H1 (cell line): ENCODE data around the gene SMIM44. TPM values are rescaled to one million over a fixed set of nuclear protein-coding genes. Genes with fewer than 3 reads are reported as not detected.
A peak's percentile ranks its signal among the peaks of the same experiment; 100 is the strongest.

Experiments used
- CTCF ChIA-PET: fragments of 300-600 bp; sonication (Branson Sonifier 250); formaldehyde crosslinking; loops from one replicate; lab custom pipeline; 2021; ENCODE audit not compliant: partially characterized antibody; lab: Charles Lee
- POLR2A ChIA-PET: fragments of 300-600 bp; sonication (Branson Sonifier 250); formaldehyde crosslinking; loops from one replicate; lab custom pipeline; 2021; ENCODE audit warnings: inconsistent platforms; ENCODE audit not compliant: partially characterized antibody; lab: Charles Lee
- DNase-seq, 2 experiments: peaks; one replicate each; pipeline versions ENCODE4 v3.0.0 to v3.0.0-alpha.2; 2010 to 2022; ENCODE audit warnings: low spot score in 2 of 2, low read depth in 1 of 2, mixed read lengths in 1 of 2
- FAIRE-seq: peaks from 2 replicates; lab custom pipeline; 2011; peaks lifted over from hg19 to GRCh38; lab: Jason Lieb, UNC
- H2AFZ ChIP-seq: 2 replicates; pipeline ENCODE4 v1.8.1; 2012; ENCODE audit warnings: low read length, inconsistent platforms
- H2AK5ac ChIP-seq: 2 replicates; pipeline ENCODE4 v1.6.1; 2013; ENCODE audit warnings: low read depth, low read length
- H2BK120ac ChIP-seq: replicated peaks from 2 replicates; pipeline ENCODE3; 2013; ENCODE audit warnings: low read depth, low read length, inconsistent platforms
- H2BK12ac ChIP-seq: 2 replicates; pipeline ENCODE4 v1.6.1; 2013; ENCODE audit warnings: low read depth, low read length
- H2BK15ac ChIP-seq: 2 replicates; pipeline ENCODE4 v1.6.1; 2013; ENCODE audit warnings: low read length
- H2BK20ac ChIP-seq: 2 replicates; pipeline ENCODE4 v1.6.1; 2013; ENCODE audit warnings: low read length
- H2BK5ac ChIP-seq: 2 replicates; pipeline ENCODE4 v1.6.1; 2013; ENCODE audit warnings: low read depth, low read length
- H3K14ac ChIP-seq: 2 replicates; pipeline ENCODE4 v1.6.1; 2013; ENCODE audit warnings: inconsistent platforms; ENCODE audit not compliant: insufficient read length
- H3K18ac ChIP-seq: 2 replicates; pipeline ENCODE4 v1.6.1; 2013; ENCODE audit warnings: low read length; ENCODE audit errors: extremely low read depth
- H3K23ac ChIP-seq: 2 replicates; pipeline ENCODE4 v1.6.1; 2013; ENCODE audit warnings: inconsistent platforms; ENCODE audit not compliant: insufficient read length
- H3K23me2 ChIP-seq: 2 replicates; pipeline ENCODE4 v1.6.1; 2013; ENCODE audit warnings: low read depth, low read length
- H3K27ac ChIP-seq: 2 replicates; pipeline ENCODE4 v1.6.1; 2011; ENCODE audit warnings: low read depth, low read length, inconsistent platforms
- H3K27me3 ChIP-seq, 4 experiments: replicated peaks in 1 of 4; 1 replicate in 1 of 4; 2 replicates in 3 of 4; pipeline versions ENCODE4 v1.6.1 to v1.8.1; 2011 to 2013; ENCODE audit warnings: low read length in 3 of 4, mild to moderate bottlenecking in 3 of 4, inconsistent platforms in 2 of 4, mixed read lengths in 2 of 4, moderate library complexity in 1 of 4; ENCODE audit not compliant: control insufficient read depth in 3 of 4, insufficient read depth in 3 of 4; ENCODE audit errors: extremely low read depth in 1 of 4
- H3K36me3 ChIP-seq, 4 experiments: 2 replicates each; pipeline versions ENCODE4 v1.6.1 to v1.8.1; 2011 to 2013; ENCODE audit warnings: mild to moderate bottlenecking in 4 of 4, low read length in 3 of 4, moderate library complexity in 2 of 4, control low read depth in 1 of 4, inconsistent platforms in 1 of 4; ENCODE audit not compliant: insufficient read depth in 4 of 4, control insufficient read depth in 2 of 4
- H3K4ac ChIP-seq: replicated peaks from 2 replicates; pipeline ENCODE3; 2013; ENCODE audit warnings: low read length, low read depth, mixed read lengths, inconsistent platforms; ENCODE audit not compliant: insufficient read length
- H3K4me1 ChIP-seq, 4 experiments: replicated peaks in 1 of 4; 1 replicate in 1 of 4; 2 replicates in 3 of 4; pipeline versions ENCODE4 v1.6.1 to v1.8.1; 2011 to 2013; ENCODE audit warnings: low read length in 3 of 4, inconsistent platforms in 2 of 4, mixed read lengths in 1 of 4; ENCODE audit not compliant: insufficient read depth in 4 of 4, control insufficient read depth in 3 of 4
- H3K4me2 ChIP-seq, 2 experiments: 2 replicates each; pipeline versions ENCODE4 v1.6.1 to v1.8.1; 2011 to 2013; ENCODE audit warnings: low read depth in 2 of 2, low read length in 2 of 2, control low read depth in 1 of 2, inconsistent platforms in 1 of 2, mild to moderate bottlenecking in 1 of 2; ENCODE audit not compliant: insufficient read depth in 1 of 2
- H3K4me3 ChIP-seq, 4 experiments: fragments of 200-600, 300-600 bp in 1 of 4; sonication (generic), shearing (Covaris generic), sonication (Bioruptor Twin) in 1 of 4; 2 replicates each; pipeline versions ENCODE4 v1.5.1 to v1.8.1; 2011 to 2016; ENCODE audit warnings: low read length in 4 of 4, low read depth in 3 of 4, control low read depth in 2 of 4, inconsistent platforms in 2 of 4, mild to moderate bottlenecking in 2 of 4, mixed read lengths in 1 of 4, moderate library complexity in 1 of 4; ENCODE audit not compliant: insufficient read depth in 2 of 4; ENCODE audit errors: extremely low read depth in 1 of 4
- H3K56ac ChIP-seq: replicated peaks from 2 replicates; pipeline ENCODE3; 2013; ENCODE audit warnings: low read depth, mild to moderate bottlenecking, mixed read lengths, low read length, inconsistent platforms; ENCODE audit not compliant: insufficient read length
- H3K79me1 ChIP-seq: 2 replicates; pipeline ENCODE4 v1.6.1; 2013; ENCODE audit warnings: low read depth, low read length, control low read depth
- H3K79me2 ChIP-seq, 2 experiments: 2 replicates each; pipeline versions ENCODE4 v1.6.1 to v1.8.1; 2012 to 2013; ENCODE audit warnings: low read length in 2 of 2, mild to moderate bottlenecking in 2 of 2, inconsistent platforms in 1 of 2; ENCODE audit not compliant: insufficient read depth in 2 of 2, control insufficient read depth in 1 of 2
- H3K9ac ChIP-seq, 4 experiments: replicated peaks in 1 of 4; 1 replicate in 1 of 4; 2 replicates in 3 of 4; pipeline versions ENCODE4 v1.6.1 to v1.8.1; 2011 to 2013; ENCODE audit warnings: low read depth in 3 of 4, low read length in 3 of 4, control low read depth in 2 of 4, mild to moderate bottlenecking in 2 of 4, moderate library complexity in 2 of 4, inconsistent platforms in 1 of 4; ENCODE audit errors: extremely low read depth in 1 of 4
- H3K9me3 ChIP-seq, 2 experiments: 2 replicates each; pipeline versions ENCODE4 v1.6.1 to v1.8.1; 2012 to 2013; ENCODE audit warnings: mild to moderate bottlenecking in 2 of 2, moderate library complexity in 2 of 2, control low read depth in 1 of 2, inconsistent platforms in 1 of 2, low read depth in 1 of 2, low read length in 1 of 2, mixed read lengths in 1 of 2; ENCODE audit not compliant: insufficient read depth in 2 of 2
- H4K20me1 ChIP-seq, 2 experiments: replicated peaks in 1 of 2; 2 replicates each; pipeline versions ENCODE3 to v1.8.1; 2011 to 2013; ENCODE audit warnings: inconsistent platforms in 2 of 2, low read length in 2 of 2, mild to moderate bottlenecking in 1 of 2; ENCODE audit not compliant: insufficient read depth in 2 of 2, control insufficient read depth in 1 of 2
- H4K5ac ChIP-seq: 2 replicates; pipeline ENCODE4 v1.6.1; 2013; ENCODE audit warnings: low read length, low read depth, mixed read lengths, inconsistent platforms; ENCODE audit not compliant: insufficient read length
- H4K8ac ChIP-seq: 2 replicates; pipeline ENCODE4 v1.8.0; 2013; ENCODE audit warnings: mild to moderate bottlenecking, moderate library complexity, low read length, inconsistent platforms; ENCODE audit not compliant: insufficient read depth; ENCODE audit errors: extremely low read depth
- H4K91ac ChIP-seq: replicated peaks from 2 replicates; pipeline ENCODE3; 2013; ENCODE audit warnings: low read length, mixed read lengths, inconsistent platforms; ENCODE audit not compliant: insufficient read length
- HDAC2 ChIP-seq, 2 experiments: fragments of 300-600 bp in 1 of 2; sonication (generic) in 1 of 2; IDR thresholded peaks; 2 replicates each; pipeline ENCODE4 v1.6.1; 2011 to 2012; ENCODE audit warnings: low read depth in 2 of 2, low read length in 2 of 2, mild to moderate bottlenecking in 2 of 2, moderate library complexity in 2 of 2, borderline replicate concordance in 1 of 2, inconsistent platforms in 1 of 2
- POLR2AphosphoS5 ChIP-seq: IDR thresholded peaks from 2 replicates; pipeline ENCODE4 v1.6.1; 2011; ENCODE audit warnings: low read depth, low read length
- RFX5 ChIP-seq: IDR thresholded peaks from 2 replicates; pipeline ENCODE4 v1.6.1; 2011; ENCODE audit warnings: low read depth, low read length, improper control_type of control experiment, borderline replicate concordance
- WGBS, 2 experiments: shearing (Covaris generic) in 1 of 2; methylation state at CpG; one replicate each; pipeline versions ENCODE4 v1.1.6 to v1.1.7; 2013 to 2015; ENCODE audit warnings: low lambda C conversion rate in 2 of 2, mixed read lengths in 2 of 2, inconsistent platforms in 1 of 2, low coverage in 1 of 2, missing lambda C conversion rate in 1 of 2; ENCODE audit not compliant: insufficient replicate concordance in 2 of 2, insufficient coverage in 1 of 2, insufficient read length in 1 of 2; ENCODE audit errors: extremely low coverage in 1 of 2, missing lambda C conversion rate in 1 of 2; 5-methylcytosine and 5-hydroxymethylcytosine counted together
- polyA plus RNA-seq, 7 experiments: library from polyadenylated mRNA; depleted of rRNA in 3 of 7; stranded (reverse) in 5 of 7; unstranded in 2 of 7; fragments of >200 nt in 5 of 7; fragments of 200-250 nt in 2 of 7; gene quantifications; 1 replicate in 5 of 7; 2 replicates in 1 of 7; 4 replicates in 1 of 7; pipeline versions ENCODE4 v1.2.1 to v1.2.3, GENCODE V29; 2011 to 2013; ENCODE audit warnings: missing spikeins in 2 of 7, mixed read lengths in 2 of 7
- total RNA-seq: library from RNA; stranded (reverse); fragmentation: NEBNext Ultra II Directional; extraction: Animal tissue kit (Norgen Biotek cat#: 25700); gene quantifications from 2 replicates; pipeline ENCODE4 v1.2.1, GENCODE V29; 2021

SMIM44 gene
- total and polyA plus RNA-seq, 2 of the 8 experiments (the other 6 are each of a cell fraction or from before 2014, with no cell fraction given), result not detected

- Histone ChIP-seq H3K9ac (no peak within 1 kb of the TSS), H3K79me2 (no peaks in the 10 kb centered on the region), H3K14ac (no peak within 1 kb of the TSS), H2BK5ac (no peak within 1 kb of the TSS), H2AFZ (no peak within 1 kb of the TSS), H2BK15ac (peak within 1 kb of the TSS; percentile 29; the same call in 1 of the 2 replicates), H3K4ac (no peak within 1 kb of the TSS), H3K36me3 (no peaks in the 10 kb centered on the region), H3K9me3 (no peaks in the 10 kb centered on the region), H3K23me2 (peaks cover 17% of the 10 kb centered on the region; the same call in 1 of the 2 replicates), H3K4me1 (peaks cover 0 to 7% (median 5%) of the 10 kb centered on the region in 4 experiments; a peak in 6 of 7 replicates), H3K27me3 (0 out of 7 replicates have a peak, but pooled peaks cover 0 to 4% (median under 1%) of the 10 kb centered on the region in 4 experiments), H3K23ac (no peak within 1 kb of the TSS), H2BK12ac (no peak within 1 kb of the TSS; the same call in 1 of the 2 replicates), H3K27ac (no peak within 1 kb of the TSS), H2AK5ac (no peak within 1 kb of the TSS), H3K4me2 (peak within 1 kb of the TSS; percentile 24 to 46), H4K20me1 (peaks cover 0 to 7% of the 10 kb centered on the region in 2 experiments), H4K8ac (no peak within 1 kb of the TSS), H4K91ac (peak within 1 kb of the TSS; percentile 80), H3K18ac (peak within 1 kb of the TSS; percentile 48), H2BK120ac (no peak within 1 kb of the TSS), H2BK20ac (peak within 1 kb of the TSS; percentile 9; the same call in 1 of the 2 replicates), H3K79me1 (no peaks in the 10 kb centered on the region), H4K5ac (no peak within 1 kb of the TSS), H3K56ac (no peak within 1 kb of the TSS), H3K4me3 (peak within 1 kb of the TSS in 2 of 4 experiments; percentile 9 to 41; a peak in 3 of 8 replicates)
- ChIA-PET CTCF (interaction anchor here (0.8 to 8.4 kb wide), 7 partner anchors 9 to 405 kb away, joined by 3 to 97 read pairs (median 4); no protein-coding TSS in a partner anchor), POLR2A (interaction anchor here (0.6 to 3.0 kb wide), 4 partner anchors 9 to 186 kb away, joined by 3 to 18 read pairs (median 4); partner anchors contain the start of gene DOHH)
- DNase-seq (peak in 1 of 2 experiments; percentile 53), FAIRE-seq (no peak)
- 83% methylated on average over 26 of the region's 27 CpGs; no CpG with 5 or more reads in 1 of the 2 experiments for WGBS, 2 experiments
- TF ChIP-seq POLR2AphosphoS5, result no peak
- TF ChIP-seq RFX5, result no peak
- no peak for TF ChIP-seq HDAC2 (IDR thresholded peaks at IDR 0.05; ENCODE audit: borderline replicate concordance in 1 of 2, low read depth in 2 of 2, low read length in 2 of 2)
- TF ChIP-seq, all 59 proteins: peak for 0
Measured at GRCh38 chr19:3480383-3481091, 2.7 kb downstream of the SMIM44 start, which contains the start of gene SMIM24. Gene SMIM24, minus strand, starts transcription at chr19:3480525. Its CDS starts 62 bp downstream, at chr19:3480463.
